ENCODE results near the gene RPGR. TPM values are rescaled to one million over a fixed set of nuclear protein-coding genes. Genes with fewer than 3 reads are reported as not detected.

Gene RPGR, protein sequence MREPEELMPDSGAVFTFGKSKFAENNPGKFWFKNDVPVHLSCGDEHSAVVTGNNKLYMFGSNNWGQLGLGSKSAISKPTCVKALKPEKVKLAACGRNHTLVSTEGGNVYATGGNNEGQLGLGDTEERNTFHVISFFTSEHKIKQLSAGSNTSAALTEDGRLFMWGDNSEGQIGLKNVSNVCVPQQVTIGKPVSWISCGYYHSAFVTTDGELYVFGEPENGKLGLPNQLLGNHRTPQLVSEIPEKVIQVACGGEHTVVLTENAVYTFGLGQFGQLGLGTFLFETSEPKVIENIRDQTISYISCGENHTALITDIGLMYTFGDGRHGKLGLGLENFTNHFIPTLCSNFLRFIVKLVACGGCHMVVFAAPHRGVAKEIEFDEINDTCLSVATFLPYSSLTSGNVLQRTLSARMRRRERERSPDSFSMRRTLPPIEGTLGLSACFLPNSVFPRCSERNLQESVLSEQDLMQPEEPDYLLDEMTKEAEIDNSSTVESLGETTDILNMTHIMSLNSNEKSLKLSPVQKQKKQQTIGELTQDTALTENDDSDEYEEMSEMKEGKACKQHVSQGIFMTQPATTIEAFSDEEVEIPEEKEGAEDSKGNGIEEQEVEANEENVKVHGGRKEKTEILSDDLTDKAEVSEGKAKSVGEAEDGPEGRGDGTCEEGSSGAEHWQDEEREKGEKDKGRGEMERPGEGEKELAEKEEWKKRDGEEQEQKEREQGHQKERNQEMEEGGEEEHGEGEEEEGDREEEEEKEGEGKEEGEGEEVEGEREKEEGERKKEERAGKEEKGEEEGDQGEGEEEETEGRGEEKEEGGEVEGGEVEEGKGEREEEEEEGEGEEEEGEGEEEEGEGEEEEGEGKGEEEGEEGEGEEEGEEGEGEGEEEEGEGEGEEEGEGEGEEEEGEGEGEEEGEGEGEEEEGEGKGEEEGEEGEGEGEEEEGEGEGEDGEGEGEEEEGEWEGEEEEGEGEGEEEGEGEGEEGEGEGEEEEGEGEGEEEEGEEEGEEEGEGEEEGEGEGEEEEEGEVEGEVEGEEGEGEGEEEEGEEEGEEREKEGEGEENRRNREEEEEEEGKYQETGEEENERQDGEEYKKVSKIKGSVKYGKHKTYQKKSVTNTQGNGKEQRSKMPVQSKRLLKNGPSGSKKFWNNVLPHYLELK
- total RNA-seq (2014; rRNA removed; shearing (Covaris generic)) (5.8 and 9.7 TPM in 2 replicates), polyA plus RNA-seq (2016; fragmentation: Nextera tagmentation; extraction: Ambion mirVana) (4.8 and 6.0 TPM in 2 replicates)

DNA sequence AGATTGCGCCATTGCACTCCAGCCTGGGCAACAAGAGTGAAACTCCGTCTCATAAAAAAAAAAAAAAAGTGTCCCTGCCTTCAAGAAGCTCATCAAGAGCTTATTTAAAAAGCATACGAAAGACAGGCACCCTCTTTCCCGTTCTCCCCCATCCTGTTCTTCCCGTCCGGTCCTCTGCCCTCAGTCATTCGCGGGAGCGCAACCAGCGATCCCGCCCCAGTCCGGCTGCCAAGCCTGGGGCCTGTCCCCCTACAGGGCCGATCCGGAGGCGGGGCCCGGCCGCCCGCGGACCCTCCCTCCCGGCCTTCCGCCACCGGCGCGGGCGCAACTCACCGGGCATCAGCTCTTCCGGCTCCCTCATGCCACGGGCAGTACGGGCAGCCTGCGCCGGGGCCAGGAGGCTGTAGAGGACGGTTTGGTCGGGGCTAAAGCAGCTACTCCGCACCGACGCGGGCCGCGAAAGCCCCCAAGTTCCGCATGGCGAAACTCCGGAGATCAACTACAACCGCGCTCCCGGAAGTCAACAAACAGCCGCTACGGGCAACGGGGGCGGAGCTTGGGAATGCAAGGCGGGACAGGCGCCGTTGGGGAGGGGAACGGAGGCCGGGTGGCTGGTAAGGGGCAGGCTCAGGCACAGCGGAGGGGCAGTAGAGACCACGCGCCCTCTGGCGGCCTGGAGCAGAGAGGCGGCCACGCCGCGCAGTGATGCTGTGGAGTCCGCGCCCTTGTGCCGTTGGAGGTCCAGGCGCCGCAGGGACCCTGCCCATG lies at the start of gene RPGR:
Gene RPGR, minus strand, starts transcription at position 503 of the 768 bp plus-strand sequence. Its CDS starts 142 bp downstream, at position 361.
- Histone ChIP-seq H3K4me2 (ENCODE audit: unreplicated experiment) (peak within 1 kb of the TSS; percentile 81), H3K27me3 (replicated peaks; ENCODE audit: insufficient read depth) (no peaks in the 10 kb centered on the region), H2AFZ (peak within 1 kb of the TSS; percentile 93), H3K9ac (peak within 1 kb of the TSS; percentile 98), H3K27ac (peak within 1 kb of the TSS; percentile 97), H3K4me1 (ENCODE audit: insufficient read depth) (peaks cover 22% of the 10 kb centered on the region), H3K4me3 (peak within 1 kb of the TSS; percentile 92), H3F3A (ENCODE audit: insufficient read depth) (no peaks in the 10 kb centered on the region), H4K20me1 (ENCODE audit: insufficient read depth) (no peaks in the 10 kb centered on the region), H3K79me2 (ENCODE audit: insufficient read depth) (peaks cover 9% of the 10 kb centered on the region; the same call in 1 of the 2 replicates), H3K9me2 (ENCODE audit: insufficient read depth) (no peaks in the 10 kb centered on the region), H3K36me3 (ENCODE audit: low read depth) (no peaks in the 10 kb centered on the region), H3K9me3 (ENCODE audit: low read depth) (no peaks in the 10 kb centered on the region)
- peak; percentile 93 for DNase-seq
- 0% methylated on average over 30 to 35 of the region's 67 CpGs for WGBS, 2 experiments (ENCODE audit: low coverage in 1 of 2, low lambda C conversion rate in 2 of 2, missing lambda C conversion rate in 2 of 2)
- in situ Hi-C loops (cut with MboI): no loop called here
- TF ChIP-seq EZH2 (IDR thresholded peaks at IDR 0.05; ENCODE audit: insufficient read depth, poor library complexity, severe bottlenecking) (no peak), EZH2phosphoT487 (IDR thresholded peaks at IDR 0.05; ENCODE audit: insufficient read depth, low read depth) (no peak)

DNA sequence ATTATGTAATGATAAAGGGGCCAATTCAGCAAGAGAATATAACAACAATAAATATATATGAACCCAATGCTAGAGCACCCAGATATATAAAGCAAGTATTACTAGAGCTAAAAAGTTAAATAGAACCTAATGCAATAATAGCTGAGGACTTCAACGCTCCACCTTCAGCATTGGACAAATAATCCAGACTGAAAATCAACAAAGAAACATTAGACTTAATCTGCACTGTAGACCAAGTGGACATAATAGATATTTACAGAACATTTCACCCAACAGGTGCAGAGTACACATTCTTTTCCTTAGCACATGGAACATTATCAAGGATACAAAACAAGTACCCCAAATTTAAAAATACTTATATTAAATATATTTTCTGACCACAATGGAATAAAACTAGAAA lies 49.4 kb upstream of the RPGR start:
- H3F3A ChIP-seq (ENCODE audit: insufficient read depth): no peaks in the 10 kb centered on the region
- H2AFZ ChIP-seq: no peak overlapping the region
- no peak overlapping the region for H3K4me3 ChIP-seq
- no peaks in the 10 kb centered on the region for H3K36me3 ChIP-seq (ENCODE audit: low read depth)
- H3K9ac ChIP-seq: no peak overlapping the region
- no peak overlapping the region for H3K27ac ChIP-seq
- H3K4me2 ChIP-seq (ENCODE audit: unreplicated experiment): no peak overlapping the region
- H3K27me3 ChIP-seq (replicated peaks; ENCODE audit: insufficient read depth): no peaks in the 10 kb centered on the region
- no peak for DNase-seq
- no peaks in the 10 kb centered on the region for H3K79me2 ChIP-seq (ENCODE audit: insufficient read depth)
- H3K9me2 ChIP-seq (ENCODE audit: insufficient read depth): no peaks in the 10 kb centered on the region
- 38 to 43% methylated on average over 1 of the region's 1 CpG for WGBS, 2 experiments (ENCODE audit: low coverage in 1 of 2, low lambda C conversion rate in 2 of 2, missing lambda C conversion rate in 2 of 2)
- TF ChIP-seq EZH2 (IDR thresholded peaks at IDR 0.05; ENCODE audit: insufficient read depth, poor library complexity, severe bottlenecking) (no peak), EZH2phosphoT487 (IDR thresholded peaks at IDR 0.05; ENCODE audit: insufficient read depth, low read depth) (no peak)
- no peaks in the 10 kb centered on the region for H3K9me3 ChIP-seq (ENCODE audit: low read depth)
- H3K4me1 ChIP-seq (ENCODE audit: insufficient read depth): no peaks in the 10 kb centered on the region
- no peaks in the 10 kb centered on the region for H4K20me1 ChIP-seq (ENCODE audit: insufficient read depth)
- in situ Hi-C loops (cut with MboI): no loop called here

GRCh38 chrX:38375891-38376290 lies 48.6 kb upstream of the RPGR start:
- in situ Hi-C loops (cut with MboI): no loop called here
- H3K4me1 ChIP-seq (ENCODE audit: insufficient read depth): no peaks in the 10 kb centered on the region
- H3K27me3 ChIP-seq (replicated peaks; ENCODE audit: insufficient read depth): no peaks in the 10 kb centered on the region
- H4K20me1 ChIP-seq (ENCODE audit: insufficient read depth): no peaks in the 10 kb centered on the region
- no peaks in the 10 kb centered on the region for H3F3A ChIP-seq (ENCODE audit: insufficient read depth)
- H3K4me2 ChIP-seq (ENCODE audit: unreplicated experiment): no peak overlapping the region
- no peak overlapping the region for H3K27ac ChIP-seq
- peak; percentile 16 for DNase-seq
- H3K9ac ChIP-seq: no peak overlapping the region
- TF ChIP-seq EZH2 (IDR thresholded peaks at IDR 0.05; ENCODE audit: insufficient read depth, poor library complexity, severe bottlenecking): no peak
- no peak for TF ChIP-seq EZH2phosphoT487 (IDR thresholded peaks at IDR 0.05; ENCODE audit: insufficient read depth, low read depth)
- no peaks in the 10 kb centered on the region for H3K9me3 ChIP-seq (ENCODE audit: low read depth)
- H3K36me3 ChIP-seq (ENCODE audit: low read depth): no peaks in the 10 kb centered on the region
- no peak overlapping the region for H3K4me3 ChIP-seq
- H3K9me2 ChIP-seq (ENCODE audit: insufficient read depth): no peaks in the 10 kb centered on the region
- H2AFZ ChIP-seq: no peak overlapping the region
- 0 to 4% methylated on average over 1 of the region's 1 CpG for WGBS, 2 experiments (ENCODE audit: low coverage in 1 of 2, low lambda C conversion rate in 2 of 2, missing lambda C conversion rate in 2 of 2)
- H3K79me2 ChIP-seq (ENCODE audit: insufficient read depth): no peaks in the 10 kb centered on the region

Data from GM23248 (cell line).